GM12865 (cell line): ENCODE results near the gene VCAN.

ENCODE experiments used
- DNase-seq: peaks from one replicate; pipeline ENCODE4 v3.0.0; 2010; ENCODE audit warnings: low read depth
- H3K4me3 ChIP-seq: 2 replicates; pipeline ENCODE4 v1.5.1; 2011; ENCODE audit warnings: mild to moderate bottlenecking, low read depth, low read length, control low read depth
- CTCF ChIP-seq: IDR thresholded peaks from 2 replicates; pipeline ENCODE4 v1.5.1; 2011; ENCODE audit warnings: low read length, control low read depth, low read depth, inconsistent platforms; ENCODE audit not compliant: insufficient read depth; ENCODE audit errors: missing control alignments

The VCAN gene

DNA sequence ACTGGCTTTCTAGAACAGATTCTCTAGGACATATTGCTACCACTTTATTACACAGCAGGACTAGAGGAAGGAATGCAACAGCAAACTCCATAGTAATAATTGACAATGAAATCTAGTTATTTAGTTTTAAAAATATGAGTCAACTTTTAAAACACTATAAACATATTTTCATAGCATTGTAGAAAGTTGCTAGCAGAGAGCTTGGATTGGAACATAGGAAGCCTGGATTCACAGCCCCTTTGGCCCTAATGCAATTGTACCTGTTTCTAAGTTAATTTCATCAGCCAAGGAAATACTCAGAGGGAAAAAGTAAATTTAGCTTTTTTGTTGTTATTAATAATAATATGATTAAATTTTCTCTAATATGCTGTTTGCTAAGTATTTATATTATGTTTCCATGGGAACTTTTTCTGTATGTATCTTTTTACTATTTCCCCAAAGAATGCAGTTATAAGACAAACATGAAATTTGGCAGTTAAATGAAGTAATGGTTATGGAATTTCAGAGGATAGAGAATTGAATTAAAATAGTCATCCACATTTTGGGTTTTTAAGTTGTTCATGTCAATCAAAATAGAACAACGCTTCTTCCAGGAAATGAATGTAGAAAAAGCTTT is 45.6 kb downstream of the VCAN start:
- DNase-seq = no peak
- no peak for TF ChIP-seq CTCF
- H3K4me3 ChIP-seq = no peak overlapping the region

GRCh38 chr5:83517688-83518085 is 46.1 kb downstream of the VCAN start:
- no peak overlapping the region for H3K4me3 ChIP-seq
- no peak for TF ChIP-seq CTCF
- no peak for DNase-seq

DNA sequence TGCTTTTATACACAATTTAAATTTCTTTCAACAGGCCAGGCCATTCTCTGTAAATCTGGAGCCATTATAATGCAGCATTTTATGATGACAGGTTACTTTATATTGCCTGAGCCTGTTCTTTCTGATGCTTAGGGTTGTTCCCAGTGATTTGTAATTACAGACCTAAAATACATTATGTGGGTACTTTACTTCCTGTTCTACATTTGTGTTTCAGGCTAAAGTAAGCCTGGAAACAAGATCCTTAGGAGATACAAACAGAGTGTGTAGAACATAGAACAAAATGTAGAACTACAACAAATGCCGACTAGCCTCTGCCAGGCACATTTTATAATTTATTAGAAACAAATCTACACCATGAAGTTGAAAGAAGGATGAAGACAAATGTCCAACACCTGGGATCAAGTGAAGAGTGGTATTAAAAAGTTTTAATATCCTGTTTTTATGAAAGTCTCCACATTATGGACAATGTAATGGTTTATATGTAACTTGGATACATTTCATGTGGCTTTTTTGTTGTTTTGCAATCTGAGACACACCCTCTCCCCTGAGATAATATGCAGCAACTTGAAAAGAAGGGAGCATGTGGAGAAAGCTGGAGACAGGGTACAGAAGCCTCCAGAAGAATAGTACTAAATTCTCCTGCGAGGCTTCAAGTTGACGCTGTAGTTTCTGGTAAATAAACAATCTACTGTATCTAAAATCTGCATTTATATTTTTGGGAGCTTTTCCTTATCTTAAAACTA is 46.9 kb downstream of the VCAN start:
- H3K4me3 ChIP-seq = no peak overlapping the region
- DNase-seq = no peak
- no peak for TF ChIP-seq CTCF

DNA sequence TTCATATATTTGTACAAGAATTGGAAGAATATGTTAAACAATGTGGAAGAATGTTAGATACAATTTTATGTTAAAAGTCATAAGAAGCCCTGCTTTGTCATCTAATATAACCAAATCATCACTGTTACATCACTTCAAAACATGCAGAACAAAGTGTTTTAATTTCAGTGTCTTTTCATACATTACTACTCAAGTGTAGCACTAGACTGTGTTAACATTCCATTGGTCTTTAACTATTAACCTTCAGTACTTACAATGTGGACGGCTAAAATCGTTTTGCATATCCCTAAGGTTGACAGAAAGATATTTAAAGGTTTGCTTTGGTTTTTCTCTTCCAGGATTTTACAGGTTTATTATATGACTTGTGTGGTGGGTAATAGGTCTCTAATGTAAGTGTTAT is 50.9 kb downstream of the VCAN start:
- H3K4me3 ChIP-seq = no peak overlapping the region
- DNase-seq = no peak
- TF ChIP-seq CTCF = no peak

- TF ChIP-seq CTCF = no peak
- DNase-seq = no peak
Measured at GRCh38 chr5:83523929-83524328, 52.4 kb downstream of the VCAN start.

GRCh38 chr5:83524345-83524744 is 52.8 kb downstream of the VCAN start:
- TF ChIP-seq CTCF = no peak
- no peak overlapping the region for H3K4me3 ChIP-seq
- no peak for DNase-seq

More at GRCh38 chr5:83523929-83524328, 52.4 kb downstream of the VCAN start:
- no peak overlapping the region for H3K4me3 ChIP-seq
